HG03064 (cell line): ENCODE measurements around the gene SAMHD1.
"Not testable (repeated sequence)": the region's sequence is repeated elsewhere in the genome, so short reads cannot be mapped to it uniquely, and the experiment has no call there.

Experiments used
- ATAC-seq: cut with Tn5 transposase; IDR thresholded peaks from one replicate; pipeline ENCODE4 v1.9.1; 2021; ENCODE audit warnings: low read depth; ENCODE audit not compliant: unreplicated experiment

Gene SAMHD1

DNA sequence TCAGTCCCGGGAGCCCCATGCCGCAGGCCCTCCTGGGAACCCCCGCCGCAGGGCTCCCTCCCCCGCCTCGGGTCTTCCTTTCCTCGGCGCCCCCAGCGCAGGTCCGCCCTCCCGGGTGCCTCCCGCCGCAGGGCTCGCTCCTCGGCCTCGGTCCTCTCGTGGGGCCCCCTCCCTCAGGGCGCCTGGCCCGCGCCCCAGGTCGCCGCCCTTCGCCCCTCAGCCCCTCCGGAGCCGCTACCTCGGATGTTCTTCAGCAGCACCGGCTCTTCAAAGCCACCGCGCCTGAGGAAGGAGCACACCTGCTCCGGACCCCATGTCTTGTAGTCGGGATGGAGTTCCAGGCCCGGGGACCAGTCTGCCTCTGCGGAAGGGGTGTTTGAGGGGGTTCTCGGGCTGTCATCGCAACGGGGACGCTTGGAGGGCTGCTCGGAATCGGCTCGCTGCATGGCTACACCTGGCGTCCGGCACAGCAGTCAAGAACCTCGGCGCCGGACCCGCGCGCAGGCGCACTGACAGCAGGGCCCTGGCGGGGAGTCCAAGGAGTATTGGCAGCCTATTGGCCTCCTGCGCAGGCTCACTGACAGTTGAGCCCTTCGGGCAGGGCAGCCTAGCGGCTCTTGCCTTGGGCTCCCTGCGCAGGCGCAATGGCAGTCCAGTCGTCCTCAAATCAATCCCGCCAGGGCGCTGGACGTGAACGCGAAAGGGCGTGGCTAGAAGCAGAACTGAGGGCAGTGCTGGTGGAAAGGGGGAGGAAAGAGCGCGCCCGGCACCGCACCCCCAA is at the start of gene SAMHD1:
SAMHD1 (minus strand) TSS at position 511 of the 781 bp plus-strand sequence; CDS start at position 446, 65 bp downstream.
- ATAC-seq: peak; percentile 81

- not testable (repeated sequence) for ATAC-seq
These were observed 48.7 kb upstream of the SAMHD1 start for GRCh38 chr20:37000171-37000570.

DNA sequence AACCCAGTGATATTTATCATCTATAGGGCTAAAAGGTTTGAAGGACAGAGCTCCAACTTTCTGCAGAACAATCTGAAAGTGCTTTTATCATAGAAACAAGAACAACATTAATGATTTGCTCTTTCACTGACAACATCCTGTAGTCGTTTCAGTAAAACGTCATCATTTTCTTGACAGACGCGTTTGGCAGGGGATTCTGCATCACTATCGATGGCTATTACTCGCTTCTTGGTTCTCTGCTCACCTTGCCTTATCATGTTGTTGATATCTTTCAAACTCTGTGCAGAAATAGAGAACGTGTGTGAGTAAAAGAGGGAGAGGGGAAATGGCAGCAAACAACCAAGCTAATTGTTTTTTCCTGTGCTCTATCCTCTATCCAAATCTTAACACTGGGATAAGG is 47.1 kb upstream of the SAMHD1 start:
- no peak for ATAC-seq

GRCh38 chr20:36997121-36997520 is 45.6 kb upstream of the SAMHD1 start:
- no peak for ATAC-seq

DNA sequence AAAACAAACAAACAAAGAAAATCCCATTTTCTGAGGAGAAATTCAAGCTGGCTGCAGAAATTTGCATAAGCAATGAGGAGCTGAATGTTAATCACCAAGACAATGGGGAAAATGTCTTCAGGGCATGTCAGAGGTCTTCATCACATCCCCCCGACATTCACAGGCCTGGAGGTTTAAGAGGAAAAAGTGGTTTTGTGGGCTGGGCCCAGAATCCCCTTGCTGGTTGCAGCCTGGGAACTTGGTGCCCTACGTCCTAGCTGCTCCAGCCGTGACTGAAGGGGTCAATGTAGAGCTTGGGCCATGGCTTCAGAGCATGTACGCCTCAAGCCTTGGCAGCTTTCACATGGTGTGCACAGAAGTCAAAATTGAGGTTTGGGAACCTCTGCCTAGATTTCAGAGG is 42.7 kb upstream of the SAMHD1 start:
- not testable (repeated sequence) for ATAC-seq

- ATAC-seq: no peak
These were observed 41.4 kb upstream of the SAMHD1 start for GRCh38 chr20:36992802-36993334.

- ATAC-seq: no peak
These were observed 40.2 kb upstream of the SAMHD1 start for GRCh38 chr20:36991703-36992102.

DNA sequence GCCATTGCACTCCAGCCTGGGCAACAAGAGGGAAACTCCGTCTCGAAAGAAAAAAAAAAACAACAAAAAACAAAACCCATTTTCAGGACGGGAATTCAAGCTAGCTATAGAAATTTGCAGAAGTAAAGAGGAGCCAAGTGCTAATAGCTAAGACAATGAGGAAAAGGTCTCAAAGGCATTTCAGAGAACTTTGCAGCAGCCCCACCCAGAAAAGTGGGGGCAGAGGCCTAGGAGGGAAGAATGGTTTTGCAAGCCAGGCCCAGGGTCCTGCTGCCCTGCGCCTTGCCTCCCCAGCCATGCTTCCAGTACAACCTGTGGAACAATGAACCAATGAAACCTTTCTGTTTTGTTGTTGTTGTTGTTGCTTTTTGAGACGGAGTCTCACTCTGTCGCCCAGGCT is 38.3 kb upstream of the SAMHD1 start:
- ATAC-seq: no peak

DNA sequence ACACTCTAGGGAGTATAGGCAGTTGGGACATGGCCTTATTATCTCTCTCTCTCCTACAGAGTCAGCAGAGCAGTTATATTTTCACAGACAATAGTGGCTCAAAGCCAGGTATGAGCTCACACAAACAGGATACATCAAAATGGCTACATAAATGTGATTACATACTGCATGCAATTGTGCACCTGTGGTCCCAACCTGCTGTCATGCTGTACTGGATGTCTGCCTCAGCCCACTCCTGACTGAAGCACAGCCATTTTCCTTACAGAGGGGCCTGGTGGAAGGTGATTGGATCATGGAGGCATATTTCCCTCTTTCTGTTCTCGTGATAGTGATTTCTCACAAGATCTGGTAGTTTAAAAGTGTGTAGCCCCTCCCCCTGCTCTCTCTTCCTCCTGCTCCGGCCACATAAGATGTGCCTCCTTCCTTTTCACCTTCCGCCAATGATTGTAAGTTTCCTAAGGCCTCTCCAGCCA is 37.0 kb upstream of the SAMHD1 start:
- no peak for ATAC-seq

- ATAC-seq: no peak
These were observed 32.7 kb upstream of the SAMHD1 start for GRCh38 chr20:36984257-36984638.

DNA sequence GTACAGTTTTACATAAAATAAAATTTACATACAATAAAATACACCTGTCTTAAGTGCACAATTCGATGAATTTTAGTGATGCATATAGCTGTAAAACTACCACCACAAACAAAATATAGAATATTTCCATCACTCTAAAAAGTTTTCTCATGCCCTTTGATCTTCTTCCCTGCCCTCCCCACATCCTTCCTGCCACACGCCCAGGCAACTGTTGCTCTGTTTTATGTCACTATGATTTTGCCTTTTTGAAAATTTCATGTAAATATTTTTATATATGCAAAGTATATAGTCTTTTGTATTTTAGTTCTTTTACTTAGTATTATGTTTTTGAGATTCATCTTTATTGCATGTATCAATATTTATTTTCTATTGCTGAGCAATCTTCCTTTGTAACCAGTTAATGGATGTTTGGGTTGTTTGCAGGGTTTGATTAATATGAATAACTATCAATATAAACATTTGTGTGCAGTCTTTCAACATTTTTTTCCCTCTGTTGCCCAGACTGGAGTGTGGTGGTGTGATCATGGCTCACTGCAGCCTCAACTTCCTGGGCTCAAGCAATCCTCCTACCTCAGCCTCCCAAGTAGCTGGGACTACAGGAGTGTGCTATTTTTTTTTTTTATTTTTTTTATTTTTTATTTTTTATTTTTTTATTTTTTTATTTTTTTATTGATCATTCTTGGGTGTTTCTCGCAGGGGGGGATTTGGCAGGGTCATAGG is 23.8 kb upstream of the SAMHD1 start:
- no peak for ATAC-seq

- ATAC-seq: no peak
These were observed 23.2 kb upstream of the SAMHD1 start for GRCh38 chr20:36974660-36975059.

- ATAC-seq: no peak
These were observed 19.6 kb upstream of the SAMHD1 start for GRCh38 chr20:36971103-36971502.

GRCh38 chr20:36969478-36970186 is 18.1 kb upstream of the SAMHD1 start:
- no peak for ATAC-seq

DNA sequence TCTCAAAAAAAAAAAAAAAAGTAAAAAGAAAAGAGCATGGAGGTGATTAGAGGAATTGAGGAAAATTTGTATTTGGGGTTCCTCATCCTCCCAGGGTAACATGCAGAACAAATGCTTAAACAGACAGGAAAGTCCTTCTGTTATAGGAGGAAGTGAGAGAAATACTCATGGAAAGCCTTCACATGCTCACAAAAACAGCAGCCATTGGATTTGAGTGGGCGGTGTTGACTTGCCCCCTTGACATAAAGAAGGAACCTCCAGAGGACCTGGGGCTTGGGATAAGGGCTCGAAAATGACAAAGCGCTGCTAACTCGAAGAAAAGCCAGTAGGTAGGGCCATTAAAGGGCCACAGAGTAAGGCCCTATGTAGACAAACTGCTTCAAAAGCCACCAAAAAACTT is 17.5 kb upstream of the SAMHD1 start:
- ATAC-seq: no peak

GRCh38 chr20:36967636-36968035 is 16.1 kb upstream of the SAMHD1 start:
- no peak for ATAC-seq

GRCh38 chr20:36966965-36967364 is 15.5 kb upstream of the SAMHD1 start:
- not testable (repeated sequence) for ATAC-seq

DNA sequence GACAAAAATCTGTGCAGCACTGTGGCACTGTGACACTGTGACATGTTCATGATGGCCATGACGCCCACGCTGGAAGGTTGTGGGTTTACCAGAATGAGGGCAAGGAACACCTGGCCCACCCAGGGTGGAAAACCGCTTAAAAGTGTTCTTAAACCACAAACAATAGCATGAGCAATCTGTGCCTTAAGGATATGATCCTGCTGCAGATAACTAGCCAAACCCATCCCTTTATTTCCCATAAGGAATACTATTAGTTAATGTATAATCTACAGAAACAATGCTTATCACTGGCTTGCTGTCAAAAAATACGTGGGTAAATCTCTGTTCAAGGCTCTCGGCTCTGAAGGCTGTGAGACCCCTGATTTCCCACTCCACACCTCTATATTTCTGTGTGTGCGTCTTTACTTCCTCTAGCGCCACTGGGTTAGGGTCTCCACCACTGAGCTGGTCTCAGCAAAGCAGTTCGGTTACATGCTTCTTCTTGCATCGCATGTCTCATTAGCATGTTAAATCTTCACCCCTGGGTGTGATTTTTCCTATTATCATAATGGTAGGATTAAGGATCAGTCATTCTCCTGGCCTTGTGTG is 10.9 kb upstream of the SAMHD1 start:
- not testable (repeated sequence) for ATAC-seq

GRCh38 chr20:36959242-36959641 is 7.7 kb upstream of the SAMHD1 start:
- ATAC-seq: no peak

- ATAC-seq: no peak
These were observed 6.6 kb upstream of the SAMHD1 start for GRCh38 chr20:36957875-36958667.
